Measurements from ENCODE around the gene PAIP2.

- TF ChIP-seq CTCF (IDR thresholded peaks at IDR 0.05 in 2 of 3, conservative IDR thresholded peaks at IDR 0.05 in 1 of 3; ENCODE audit: borderline replicate concordance in 1 of 3, insufficient read depth in 1 of 3, low read depth in 2 of 3, low read length in 2 of 3): no peak
- no peak for TF ChIP-seq POLR2AphosphoS5 (IDR thresholded peaks at IDR 0.05; ENCODE audit: low read depth, low read length)
- TF ChIP-seq RAD21 (IDR thresholded peaks at IDR 0.05; ENCODE audit: low read depth): no peak
- TF ChIP-seq POLR2A (IDR thresholded peaks at IDR 0.05; ENCODE audit: borderline replicate concordance, extremely low read depth, insufficient read depth, insufficient read length): no peak
- no peak for TF ChIP-seq CBX3 (IDR thresholded peaks at IDR 0.05; ENCODE audit: low read depth)
- TF ChIP-seq, protein P1, sequence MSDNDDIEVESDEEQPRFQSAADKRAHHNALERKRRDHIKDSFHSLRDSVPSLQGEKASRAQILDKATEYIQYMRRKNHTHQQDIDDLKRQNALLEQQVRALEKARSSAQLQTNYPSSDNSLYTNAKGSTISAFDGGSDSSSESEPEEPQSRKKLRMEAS (IDR thresholded peaks at IDR 0.05): no peak
- no peak for TF ChIP-seq EZH2 (IDR thresholded peaks at IDR 0.05)
- no peak for TF ChIP-seq ZNF274 (IDR thresholded peaks at IDR 0.05; ENCODE audit: low read depth, low read length)
- no peak for TF ChIP-seq SIN3A (IDR thresholded peaks at IDR 0.05; ENCODE audit: low read depth)
- no peak for TF ChIP-seq FOSL1 (IDR thresholded peaks at IDR 0.05; ENCODE audit: low read depth)
- no peak for TF ChIP-seq JUND (IDR thresholded peaks at IDR 0.05)
- no peak for TF ChIP-seq SP1 (IDR thresholded peaks at IDR 0.05; ENCODE audit: low read depth)
Observed at GRCh38 chr5:139374909-139375308, 33.3 kb downstream of the PAIP2 start.

All from HCT116 (cell line).